ENCODE measurements around the gene HBS1L. TPM values are rescaled to one million over a fixed set of nuclear protein-coding genes. Genes with fewer than 3 reads are reported as not detected.

HBS1L gene
- total and polyA plus RNA-seq, 9 of the 15 experiments (the other 6 are each of a cell fraction or from before 2014, with no cell fraction given): 101 to 199 (median 145) TPM

DNA sequence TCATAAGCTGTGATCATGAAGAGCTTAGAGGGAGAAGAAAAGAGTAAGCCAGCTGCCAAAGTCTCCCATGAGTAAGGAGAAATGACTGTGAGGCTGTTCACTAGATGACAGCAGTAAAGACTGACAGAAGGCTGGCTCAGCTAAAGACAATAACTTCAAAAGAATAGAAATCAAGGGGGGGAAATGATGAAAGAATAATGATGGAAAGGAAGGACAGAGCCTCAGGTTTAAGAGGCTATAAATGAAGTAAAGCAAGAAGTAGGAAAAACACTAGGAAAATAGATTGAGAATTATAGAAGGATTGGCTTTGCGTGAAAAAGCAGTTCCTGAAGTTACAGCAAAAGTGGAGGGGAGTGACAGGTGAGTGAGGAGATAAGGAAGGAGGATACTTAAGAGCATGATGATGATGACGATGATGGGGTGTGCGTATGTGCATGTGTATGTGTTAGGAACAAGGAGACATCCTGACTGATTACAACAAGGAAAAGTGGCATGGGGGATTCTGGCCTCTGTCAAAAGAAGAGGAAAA is 48.2 kb downstream of the HBS1L start (continued):
- TF ChIP-seq TEAD1 (CRISPR knock-in tag; IDR thresholded peaks at IDR 0.05) (no peak), ZNF23 (CRISPR knock-in tag; IDR thresholded peaks at IDR 0.05) (no peak), JUNB (CRISPR knock-in tag; conservative IDR thresholded peaks at IDR 0.05) (no peak), NCOA2 (IDR thresholded peaks at IDR 0.05; ENCODE audit: partially characterized antibody in 2 of 2) (no peak), ZNF316 (IDR thresholded peaks at IDR 0.05) (peak; percentile 66), KLF6 (CRISPR knock-in tag; IDR thresholded peaks at IDR 0.05; ENCODE audit: borderline replicate concordance) (no peak), BMI1 (IDR thresholded peaks at IDR 0.05; ENCODE audit: low read length) (no peak), MAFK (IDR thresholded peaks at IDR 0.05; ENCODE audit: low read length) (no peak), DDX20 (tag; IDR thresholded peaks at IDR 0.05; ENCODE audit: low read depth) (no peak), RBM34 (IDR thresholded peaks at IDR 0.05; ENCODE audit: borderline replicate concordance, insufficient read depth, low read length) (no peak), CREM (IDR thresholded peaks at IDR 0.05; ENCODE audit: low read depth) (peak; percentile 81), NFYB (IDR thresholded peaks at IDR 0.05; ENCODE audit: extremely low read depth, insufficient read length) (no peak), SRSF7 (optimal IDR thresholded peaks at IDR 0.05; ENCODE audit: low read depth, low read length) (no peak)
- TF ChIP-seq, protein P1, sequence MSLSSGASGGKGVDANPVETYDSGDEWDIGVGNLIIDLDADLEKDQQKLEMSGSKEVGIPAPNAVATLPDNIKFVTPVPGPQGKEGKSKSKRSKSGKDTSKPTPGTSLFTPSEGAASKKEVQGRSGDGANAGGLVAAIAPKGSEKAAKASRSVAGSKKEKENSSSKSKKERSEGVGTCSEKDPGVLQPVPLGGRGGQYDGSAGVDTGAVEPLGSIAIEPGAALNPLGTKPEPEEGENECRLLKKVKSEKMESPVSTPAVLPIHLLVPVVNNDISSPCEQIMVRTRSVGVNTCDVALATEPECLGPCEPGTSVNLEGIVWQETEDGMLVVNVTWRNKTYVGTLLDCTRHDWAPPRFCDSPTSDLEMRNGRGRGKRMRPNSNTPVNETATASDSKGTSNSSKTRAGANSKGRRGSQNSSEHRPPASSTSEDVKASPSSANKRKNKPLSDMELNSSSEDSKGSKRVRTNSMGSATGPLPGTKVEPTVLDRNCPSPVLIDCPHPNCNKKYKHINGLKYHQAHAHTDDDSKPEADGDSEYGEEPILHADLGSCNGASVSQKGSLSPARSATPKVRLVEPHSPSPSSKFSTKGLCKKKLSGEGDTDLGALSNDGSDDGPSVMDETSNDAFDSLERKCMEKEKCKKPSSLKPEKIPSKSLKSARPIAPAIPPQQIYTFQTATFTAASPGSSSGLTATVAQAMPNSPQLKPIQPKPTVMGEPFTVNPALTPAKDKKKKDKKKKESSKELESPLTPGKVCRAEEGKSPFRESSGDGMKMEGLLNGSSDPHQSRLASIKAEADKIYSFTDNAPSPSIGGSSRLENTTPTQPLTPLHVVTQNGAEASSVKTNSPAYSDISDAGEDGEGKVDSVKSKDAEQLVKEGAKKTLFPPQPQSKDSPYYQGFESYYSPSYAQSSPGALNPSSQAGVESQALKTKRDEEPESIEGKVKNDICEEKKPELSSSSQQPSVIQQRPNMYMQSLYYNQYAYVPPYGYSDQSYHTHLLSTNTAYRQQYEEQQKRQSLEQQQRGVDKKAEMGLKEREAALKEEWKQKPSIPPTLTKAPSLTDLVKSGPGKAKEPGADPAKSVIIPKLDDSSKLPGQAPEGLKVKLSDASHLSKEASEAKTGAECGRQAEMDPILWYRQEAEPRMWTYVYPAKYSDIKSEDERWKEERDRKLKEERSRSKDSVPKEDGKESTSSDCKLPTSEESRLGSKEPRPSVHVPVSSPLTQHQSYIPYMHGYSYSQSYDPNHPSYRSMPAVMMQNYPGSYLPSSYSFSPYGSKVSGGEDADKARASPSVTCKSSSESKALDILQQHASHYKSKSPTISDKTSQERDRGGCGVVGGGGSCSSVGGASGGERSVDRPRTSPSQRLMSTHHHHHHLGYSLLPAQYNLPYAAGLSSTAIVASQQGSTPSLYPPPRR (CRISPR knock-in tag; IDR thresholded peaks at IDR 0.05; ENCODE audit: borderline replicate concordance): no peak
- TF ChIP-seq, protein P2, sequence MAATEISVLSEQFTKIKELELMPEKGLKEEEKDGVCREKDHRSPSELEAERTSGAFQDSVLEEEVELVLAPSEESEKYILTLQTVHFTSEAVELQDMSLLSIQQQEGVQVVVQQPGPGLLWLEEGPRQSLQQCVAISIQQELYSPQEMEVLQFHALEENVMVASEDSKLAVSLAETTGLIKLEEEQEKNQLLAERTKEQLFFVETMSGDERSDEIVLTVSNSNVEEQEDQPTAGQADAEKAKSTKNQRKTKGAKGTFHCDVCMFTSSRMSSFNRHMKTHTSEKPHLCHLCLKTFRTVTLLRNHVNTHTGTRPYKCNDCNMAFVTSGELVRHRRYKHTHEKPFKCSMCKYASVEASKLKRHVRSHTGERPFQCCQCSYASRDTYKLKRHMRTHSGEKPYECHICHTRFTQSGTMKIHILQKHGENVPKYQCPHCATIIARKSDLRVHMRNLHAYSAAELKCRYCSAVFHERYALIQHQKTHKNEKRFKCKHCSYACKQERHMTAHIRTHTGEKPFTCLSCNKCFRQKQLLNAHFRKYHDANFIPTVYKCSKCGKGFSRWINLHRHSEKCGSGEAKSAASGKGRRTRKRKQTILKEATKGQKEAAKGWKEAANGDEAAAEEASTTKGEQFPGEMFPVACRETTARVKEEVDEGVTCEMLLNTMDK (IDR thresholded peaks at IDR 0.05; ENCODE audit: borderline replicate concordance, insufficient read depth, low read depth, low read length, poor library complexity, severe bottlenecking): no peak
- TF ChIP-seq, protein P3, sequence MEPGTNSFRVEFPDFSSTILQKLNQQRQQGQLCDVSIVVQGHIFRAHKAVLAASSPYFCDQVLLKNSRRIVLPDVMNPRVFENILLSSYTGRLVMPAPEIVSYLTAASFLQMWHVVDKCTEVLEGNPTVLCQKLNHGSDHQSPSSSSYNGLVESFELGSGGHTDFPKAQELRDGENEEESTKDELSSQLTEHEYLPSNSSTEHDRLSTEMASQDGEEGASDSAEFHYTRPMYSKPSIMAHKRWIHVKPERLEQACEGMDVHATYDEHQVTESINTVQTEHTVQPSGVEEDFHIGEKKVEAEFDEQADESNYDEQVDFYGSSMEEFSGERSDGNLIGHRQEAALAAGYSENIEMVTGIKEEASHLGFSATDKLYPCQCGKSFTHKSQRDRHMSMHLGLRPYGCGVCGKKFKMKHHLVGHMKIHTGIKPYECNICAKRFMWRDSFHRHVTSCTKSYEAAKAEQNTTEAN (CRISPR knock-in tag; IDR thresholded peaks at IDR 0.05): no peak
- TF ChIP-seq, protein P4, sequence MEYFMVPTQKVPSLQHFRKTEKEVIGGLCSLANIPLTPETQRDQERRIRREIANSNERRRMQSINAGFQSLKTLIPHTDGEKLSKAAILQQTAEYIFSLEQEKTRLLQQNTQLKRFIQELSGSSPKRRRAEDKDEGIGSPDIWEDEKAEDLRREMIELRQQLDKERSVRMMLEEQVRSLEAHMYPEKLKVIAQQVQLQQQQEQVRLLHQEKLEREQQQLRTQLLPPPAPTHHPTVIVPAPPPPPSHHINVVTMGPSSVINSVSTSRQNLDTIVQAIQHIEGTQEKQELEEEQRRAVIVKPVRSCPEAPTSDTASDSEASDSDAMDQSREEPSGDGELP (CRISPR knock-in tag; IDR thresholded peaks at IDR 0.05; ENCODE audit: borderline replicate concordance): no peak
- TF ChIP-seq, protein P5, sequence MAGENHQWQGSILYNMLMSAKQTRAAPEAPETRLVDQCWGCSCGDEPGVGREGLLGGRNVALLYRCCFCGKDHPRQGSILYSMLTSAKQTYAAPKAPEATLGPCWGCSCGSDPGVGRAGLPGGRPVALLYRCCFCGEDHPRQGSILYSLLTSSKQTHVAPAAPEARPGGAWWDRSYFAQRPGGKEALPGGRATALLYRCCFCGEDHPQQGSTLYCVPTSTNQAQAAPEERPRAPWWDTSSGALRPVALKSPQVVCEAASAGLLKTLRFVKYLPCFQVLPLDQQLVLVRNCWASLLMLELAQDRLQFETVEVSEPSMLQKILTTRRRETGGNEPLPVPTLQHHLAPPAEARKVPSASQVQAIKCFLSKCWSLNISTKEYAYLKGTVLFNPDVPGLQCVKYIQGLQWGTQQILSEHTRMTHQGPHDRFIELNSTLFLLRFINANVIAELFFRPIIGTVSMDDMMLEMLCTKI (IDR thresholded peaks at IDR 0.05; ENCODE audit: partially characterized antibody): no peak
